KMS-11 (cell line): ENCODE results near the gene TBC1D4.

ENCODE experiments used
- H2AFZ ChIP-seq: fragments of 200-600 bp; sonication (generic); 2 replicates; pipeline ENCODE4 v1.6.1; 2016; ENCODE audit warnings: antibody characterized with exemption, mixed run types, low read depth
- H3K27ac ChIP-seq: fragments of 200-600 bp; sonication (generic); 2 replicates; pipeline ENCODE4 v1.6.1; 2016; ENCODE audit warnings: mild to moderate bottlenecking, mixed run types
- H3K27me3 ChIP-seq: fragments of 200-600 bp; sonication (generic); 2 replicates; pipeline ENCODE4 v1.6.1; 2017; ENCODE audit warnings: mild to moderate bottlenecking, low read depth, mixed run types, moderate library complexity; ENCODE audit not compliant: insufficient read depth
- H3K36me3 ChIP-seq: fragments of 200-600 bp; sonication (generic); 2 replicates; pipeline ENCODE4 v1.6.1; 2017; ENCODE audit warnings: mild to moderate bottlenecking, mixed run types; ENCODE audit not compliant: insufficient read depth
- H3K4me1 ChIP-seq: fragments of 200-600 bp; sonication (generic); 2 replicates; pipeline ENCODE4 v1.6.1; 2016; ENCODE audit warnings: mild to moderate bottlenecking, low read depth, mixed run types; ENCODE audit not compliant: poor library complexity, severe bottlenecking
- H3K4me2 ChIP-seq: fragments of 200-600 bp; sonication (generic); 2 replicates; pipeline ENCODE4 v1.7.0; 2016; ENCODE audit warnings: mild to moderate bottlenecking, mixed run types
- H3K4me3 ChIP-seq: fragments of 200-600 bp; sonication (generic); IDR thresholded peaks from 2 replicates; pipeline ENCODE4 v1.6.1; 2017; ENCODE audit warnings: low read depth, low read length, mixed read lengths; ENCODE audit not compliant: insufficient read depth
- H3K79me2 ChIP-seq: fragments of 200-600 bp; sonication (generic); 2 replicates; pipeline ENCODE4 v1.6.1; 2016; ENCODE audit warnings: low read depth, mixed run types; ENCODE audit not compliant: insufficient read depth
- H3K9ac ChIP-seq: fragments of 200-600 bp; sonication (generic); 2 replicates; pipeline ENCODE4 v1.6.1; 2016; ENCODE audit warnings: mild to moderate bottlenecking, mixed run types
- H4K20me1 ChIP-seq: fragments of 200-600 bp; sonication (generic); 2 replicates; pipeline ENCODE4 v1.6.1; 2016; ENCODE audit warnings: mild to moderate bottlenecking, mixed run types; ENCODE audit not compliant: insufficient read depth
- CTCF ChIP-seq: fragments of 200-600 bp; sonication (generic); conservative IDR thresholded peaks from 2 replicates; pipeline ENCODE4 v1.6.1; 2017; ENCODE audit warnings: low read depth, mild to moderate bottlenecking, antibody characterized with exemption, low read length, moderate library complexity, mixed read lengths

TBC1D4 gene

GRCh38 chr13:75446874-75447273 is 35.1 kb downstream of the TBC1D4 start:
- Histone ChIP-seq H2AFZ (no peak overlapping the region), H3K27ac (no peak overlapping the region), H3K4me3 (no peak overlapping the region), H3K27me3 (no peaks in the 10 kb centered on the region), H3K79me2 (no peaks in the 10 kb centered on the region), H4K20me1 (no peaks in the 10 kb centered on the region), H3K4me1 (peaks cover 18% of the 10 kb centered on the region), H3K4me2 (no peak overlapping the region), H3K36me3 (no peaks in the 10 kb centered on the region), H3K9ac (no peak overlapping the region)
- TF ChIP-seq CTCF = no peak

- Histone ChIP-seq H3K4me3 (no peak overlapping the region), H3K36me3 (no peaks in the 10 kb centered on the region), H3K79me2 (no peaks in the 10 kb centered on the region), H3K9ac (no peak overlapping the region), H3K4me2 (no peak overlapping the region), H2AFZ (no peak overlapping the region), H3K27me3 (no peaks in the 10 kb centered on the region), H3K27ac (no peak overlapping the region), H4K20me1 (no peaks in the 10 kb centered on the region), H3K4me1 (peaks cover 18% of the 10 kb centered on the region)
- no peak for TF ChIP-seq CTCF
Observed at GRCh38 chr13:75445717-75446499, 36.1 kb downstream of the TBC1D4 start.

- no peak for TF ChIP-seq CTCF
- Histone ChIP-seq H3K36me3 (no peaks in the 10 kb centered on the region), H3K27me3 (no peaks in the 10 kb centered on the region), H3K79me2 (no peaks in the 10 kb centered on the region), H3K27ac (no peak overlapping the region), H3K4me1 (peaks cover 6% of the 10 kb centered on the region), H3K9ac (no peak overlapping the region), H4K20me1 (no peaks in the 10 kb centered on the region), H2AFZ (no peak overlapping the region), H3K4me3 (no peak overlapping the region), H3K4me2 (no peak overlapping the region)
Observed at GRCh38 chr13:75444016-75444415, 38.0 kb downstream of the TBC1D4 start.

GRCh38 chr13:75443356-75443958 is 38.5 kb downstream of the TBC1D4 start:
- H3K36me3 ChIP-seq = no peaks in the 10 kb centered on the region
- no peaks in the 10 kb centered on the region for H3K27me3 ChIP-seq
- H2AFZ ChIP-seq = no peak overlapping the region
- no peak overlapping the region for H3K9ac ChIP-seq
- H3K27ac ChIP-seq = no peak overlapping the region
- peaks cover under 1% of the 10 kb centered on the region for H3K4me1 ChIP-seq
- TF ChIP-seq CTCF = no peak
- no peak overlapping the region for H3K4me2 ChIP-seq
- no peaks in the 10 kb centered on the region for H4K20me1 ChIP-seq
- H3K79me2 ChIP-seq = no peaks in the 10 kb centered on the region
- no peak overlapping the region for H3K4me3 ChIP-seq
